ENCODE results near the gene MPC1.

GRCh38 chr6:166377721-166378120 is 5.0 kb downstream of the MPC1 start:
- TF ChIP-seq ZNF384 (IDR thresholded peaks at IDR 0.05) (no peak), SUZ12 (IDR thresholded peaks at IDR 0.05) (no peak), ARNT (IDR thresholded peaks at IDR 0.05) (no peak), TARDBP (IDR thresholded peaks at IDR 0.05) (no peak), ELF4 (IDR thresholded peaks at IDR 0.05) (no peak), FOXM1 (IDR thresholded peaks at IDR 0.05; ENCODE audit: borderline replicate concordance) (no peak), FOXK2 (IDR thresholded peaks at IDR 0.05) (no peak), SP1 (IDR thresholded peaks at IDR 0.05) (no peak), CTBP1 (IDR thresholded peaks at IDR 0.05; ENCODE audit: borderline replicate concordance) (no peak), NFRKB (IDR thresholded peaks at IDR 0.05) (no peak)
